HL-60/S4 treated with phorbol 12-myristate 13-acetate at 8.2 ng/mL for 4 days and 3 days (cell line): ENCODE measurements around the gene ZNF107.

ENCODE experiments used
- in situ Hi-C: fragments of 300-500 bp; cut with MboI; formaldehyde crosslinking; loops from 2 replicates; pipeline ENCODE4 v1.15.0; 2022; ENCODE audit warnings: low sequenced_read_pairs

The ZNF107 gene

DNA sequence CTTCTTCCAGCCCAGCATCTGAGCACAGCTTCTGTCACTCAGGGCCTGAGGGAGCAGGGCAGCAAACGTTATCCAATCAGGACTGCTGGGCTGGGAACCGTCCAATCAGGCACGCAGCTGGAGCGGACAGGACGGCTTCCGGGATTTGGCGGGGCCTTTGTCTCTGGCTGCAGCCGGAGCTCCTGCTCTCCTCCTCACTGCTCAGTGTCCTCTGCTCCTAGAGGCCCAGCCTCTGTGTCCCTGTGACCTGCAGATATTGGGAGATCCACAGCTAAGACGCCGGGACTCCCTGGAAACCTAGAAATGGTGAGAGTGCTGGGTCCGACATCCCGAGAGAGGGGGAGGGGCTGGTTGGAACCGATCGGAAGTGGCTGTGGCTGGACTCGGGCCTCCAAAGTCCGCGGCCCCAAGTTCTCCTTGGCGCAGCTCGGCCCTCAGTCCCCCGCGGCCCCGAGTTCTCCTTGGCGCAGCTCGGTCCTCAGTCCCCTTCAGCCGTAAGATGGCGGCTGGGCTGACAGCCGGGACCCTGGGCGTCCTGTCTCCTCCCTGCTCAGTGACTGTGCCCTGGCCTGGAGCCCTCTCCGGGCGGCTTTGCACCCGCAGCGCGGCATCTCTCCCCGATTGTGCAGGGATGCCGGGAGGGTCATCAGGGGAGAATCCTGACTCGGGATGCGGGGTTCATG, at the start of gene ZNF107:
Gene ZNF107, plus strand, starts transcription at position 154 of the 683 bp plus-strand sequence. Its CDS starts 150 bp downstream, at position 304.
- in situ Hi-C loops, result no loop called here

- in situ Hi-C loops, result no loop called here
Measured at GRCh38 chr7:64618785-64619456, 47.0 kb upstream of the ZNF107 start.

GRCh38 chr7:64619705-64620104, 46.2 kb upstream of the ZNF107 start:
- in situ Hi-C loops, result no loop called here

- in situ Hi-C loops, result no loop called here
Measured at GRCh38 chr7:64621656-64622055, 44.3 kb upstream of the ZNF107 start.

- in situ Hi-C loops, result no loop called here
Measured at GRCh38 chr7:64625114-64626082, 40.5 kb upstream of the ZNF107 start.

DNA sequence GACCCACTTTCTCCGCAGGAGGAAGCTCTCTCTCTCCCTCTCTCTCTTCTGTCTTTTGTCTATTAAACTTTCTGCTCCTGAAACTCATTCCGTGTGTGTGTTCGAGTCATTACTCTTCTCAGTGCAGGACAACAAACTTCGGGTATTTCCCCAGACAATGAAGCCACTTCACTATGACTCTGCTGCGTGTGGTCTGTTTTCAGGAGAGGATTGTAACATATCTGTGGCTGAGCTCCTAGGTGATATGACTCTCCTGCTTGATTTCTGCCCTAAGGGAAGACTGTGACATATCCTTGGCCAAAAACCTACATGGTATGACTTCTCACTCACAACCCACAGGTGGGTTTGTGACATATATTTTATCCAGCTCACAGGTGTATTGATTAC, 39.9 kb upstream of the ZNF107 start:
- in situ Hi-C loops, result no loop called here

- in situ Hi-C loops, result no loop called here
Measured at GRCh38 chr7:64626557-64626956, 39.4 kb upstream of the ZNF107 start.

DNA sequence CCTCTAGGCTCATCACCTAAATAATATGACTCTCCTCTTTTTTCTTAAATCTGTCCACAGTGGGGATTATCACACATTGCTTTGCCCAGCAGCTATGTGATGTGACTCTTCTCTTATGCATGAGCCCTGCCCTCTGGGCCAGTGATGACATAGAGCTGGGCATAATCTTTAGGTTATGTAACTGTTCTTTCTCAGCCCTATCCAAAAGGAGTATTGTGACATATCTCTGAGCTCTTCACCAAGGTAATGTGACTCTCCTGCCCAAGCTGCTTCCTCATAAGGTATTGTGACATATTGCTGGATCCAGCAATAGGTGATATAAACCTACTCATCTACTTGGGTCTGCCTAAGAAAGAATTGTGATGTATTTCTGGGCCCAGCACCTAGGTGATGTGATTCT, 37.7 kb upstream of the ZNF107 start:
- in situ Hi-C loops, result no loop called here

GRCh38 chr7:64628721-64629120, 37.2 kb upstream of the ZNF107 start:
- in situ Hi-C loops, result no loop called here

DNA sequence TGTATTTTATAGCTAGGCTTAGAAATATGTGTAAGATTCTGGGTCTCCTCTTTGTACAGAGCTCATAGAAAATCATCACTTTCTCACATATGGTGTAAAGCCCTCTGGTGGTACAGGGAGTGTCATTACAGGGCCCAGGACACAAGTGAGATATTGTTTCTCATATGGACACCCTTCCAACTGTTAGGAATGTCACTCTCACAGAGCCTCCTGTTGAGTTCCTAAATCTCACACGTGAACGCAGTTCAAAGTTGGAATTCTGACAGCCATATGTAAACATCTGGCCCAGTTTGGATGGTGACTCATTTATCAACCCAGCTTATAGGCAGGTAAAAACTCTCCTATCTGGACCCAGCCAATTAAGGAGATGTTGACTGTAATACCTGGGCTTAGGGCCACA, 35.4 kb upstream of the ZNF107 start:
- in situ Hi-C loops, result no loop called here

GRCh38 chr7:64632029-64632428, 33.9 kb upstream of the ZNF107 start:
- in situ Hi-C loops, result no loop called here

DNA sequence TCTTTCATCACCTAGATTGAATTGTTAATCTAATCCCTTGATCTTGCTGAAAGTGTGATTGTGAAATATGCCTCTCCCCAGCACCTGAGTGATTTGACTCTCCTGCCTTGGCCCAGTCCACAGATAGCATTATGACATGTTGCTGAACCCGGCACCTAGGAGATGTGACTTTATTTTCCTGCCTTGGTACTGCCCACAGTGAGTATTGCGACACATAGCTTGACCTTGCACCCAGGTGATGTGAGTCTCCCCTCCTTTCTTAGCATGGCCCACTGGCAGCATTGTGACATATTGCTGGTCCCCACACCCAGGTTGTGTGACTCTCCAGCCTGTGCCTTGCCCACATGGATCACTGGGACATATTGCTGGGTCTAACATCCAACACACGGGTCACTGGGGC, 32.5 kb upstream of the ZNF107 start:
- in situ Hi-C loops, result no loop called here

- in situ Hi-C loops, result no loop called here
Measured at GRCh38 chr7:64634406-64635062, 31.4 kb upstream of the ZNF107 start.

GRCh38 chr7:64636386-64636785, 29.5 kb upstream of the ZNF107 start:
- in situ Hi-C loops, result no loop called here

DNA sequence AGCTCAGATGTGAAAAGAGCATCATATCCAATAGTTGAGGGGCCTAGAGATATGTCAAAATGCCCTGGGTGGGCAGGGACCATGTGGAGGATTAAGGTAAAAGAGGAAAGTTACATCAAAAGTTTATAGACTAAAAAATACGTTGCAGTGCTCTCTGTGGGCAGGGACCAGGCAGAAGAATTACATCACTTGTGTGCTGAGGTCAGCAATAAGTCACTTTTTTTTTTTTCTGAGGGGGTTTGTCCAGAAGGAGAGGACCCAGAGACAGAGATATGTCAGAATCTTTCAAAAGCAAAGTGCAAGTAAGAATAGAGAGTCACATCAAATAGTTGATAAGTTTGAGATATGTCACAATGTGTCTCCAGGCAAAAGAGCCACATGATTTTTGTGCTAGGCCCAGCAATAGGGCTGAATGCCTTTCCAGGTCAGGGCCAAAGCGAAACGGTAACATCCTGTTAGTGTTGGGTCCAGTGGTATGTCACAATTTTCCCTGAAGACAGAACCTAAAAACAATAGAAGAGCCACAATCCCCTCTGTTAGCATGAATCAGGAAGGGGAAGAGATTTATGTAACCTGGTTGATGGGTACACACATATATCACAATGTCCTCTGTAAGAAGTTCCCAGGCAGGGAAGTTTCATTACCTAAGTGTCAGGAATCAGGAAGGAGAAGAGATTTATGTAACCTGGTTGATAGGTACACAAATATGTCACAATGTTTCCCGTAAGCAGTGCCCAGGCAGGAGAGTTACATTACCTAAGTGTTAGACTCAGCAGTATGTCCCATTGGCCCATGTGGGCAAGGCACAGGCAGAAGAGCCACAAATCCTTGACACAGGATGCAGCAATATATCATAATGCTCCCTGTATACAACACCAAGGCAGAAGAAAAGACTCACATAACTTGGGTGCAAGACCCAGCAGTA, 28.1 kb upstream of the ZNF107 start:
- in situ Hi-C loops, result no loop called here

DNA sequence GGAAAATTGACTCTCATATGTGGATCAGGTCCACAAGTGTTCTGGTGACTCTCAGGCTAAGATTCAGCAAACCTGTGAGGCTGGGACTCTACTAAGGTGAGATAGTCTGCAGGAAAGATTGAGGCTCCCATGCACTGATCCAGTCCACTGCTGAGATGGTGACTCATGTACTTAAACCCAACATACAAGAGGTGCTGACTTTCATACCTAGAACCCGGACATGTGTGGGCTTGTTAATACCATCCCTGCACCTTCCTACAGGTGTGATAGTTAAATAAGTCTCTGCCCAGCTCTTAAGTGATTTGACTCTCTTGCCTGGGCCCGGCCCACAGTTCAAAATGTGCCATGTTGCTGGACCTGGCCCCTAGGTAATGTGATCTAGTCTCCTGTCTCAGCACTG, 27.1 kb upstream of the ZNF107 start:
- in situ Hi-C loops, result no loop called here

- in situ Hi-C loops, result no loop called here
Measured at GRCh38 chr7:64639267-64640001, 26.5 kb upstream of the ZNF107 start.

DNA sequence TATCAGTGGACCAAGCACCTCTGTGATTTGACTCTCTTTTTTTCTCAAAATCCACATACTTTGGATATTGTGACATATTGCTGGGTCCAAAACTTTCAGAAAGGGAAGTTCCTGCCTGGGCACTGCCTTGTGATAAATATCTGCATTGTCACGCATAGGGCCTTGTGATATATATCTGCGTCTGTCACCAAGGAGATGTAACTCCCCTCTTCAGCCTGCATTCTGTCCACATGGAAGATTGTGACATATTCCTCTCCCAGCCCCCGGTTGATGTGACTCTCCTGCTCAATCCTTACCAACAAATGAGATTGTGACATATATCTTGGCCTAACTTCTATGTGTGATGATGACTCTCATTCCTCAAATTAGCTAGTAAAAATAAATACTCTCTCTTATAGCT, 25.4 kb upstream of the ZNF107 start:
- in situ Hi-C loops, result no loop called here

DNA sequence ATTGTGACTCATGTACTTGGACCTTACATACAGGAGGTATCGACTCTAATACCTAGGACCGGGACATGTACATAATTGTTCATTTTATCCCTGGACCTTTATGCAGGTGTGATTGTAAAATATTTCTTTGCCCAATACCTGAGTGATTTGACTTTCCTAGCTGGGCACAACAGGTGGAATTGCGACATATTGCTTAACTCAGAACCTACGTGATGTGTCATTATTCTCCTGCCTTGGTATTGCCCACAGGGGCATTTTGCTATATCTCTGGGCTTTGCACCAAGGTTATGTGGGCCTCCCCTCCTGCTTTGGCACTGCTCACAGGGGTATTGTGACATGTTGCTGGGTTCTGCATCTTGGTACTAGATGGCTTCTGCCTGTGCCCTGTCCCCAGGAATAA, 23.9 kb upstream of the ZNF107 start:
- in situ Hi-C loops, result no loop called here
